ENCODE data around the gene FOXF1. TPM values are rescaled to one million over a fixed set of nuclear protein-coding genes. Genes with fewer than 3 reads are reported as not detected.

The FOXF1 gene
- total and polyA plus RNA-seq, 2 of the 13 experiments (the other 11 are each of a cell fraction or from before 2014, with no cell fraction given) = not detected

DNA sequence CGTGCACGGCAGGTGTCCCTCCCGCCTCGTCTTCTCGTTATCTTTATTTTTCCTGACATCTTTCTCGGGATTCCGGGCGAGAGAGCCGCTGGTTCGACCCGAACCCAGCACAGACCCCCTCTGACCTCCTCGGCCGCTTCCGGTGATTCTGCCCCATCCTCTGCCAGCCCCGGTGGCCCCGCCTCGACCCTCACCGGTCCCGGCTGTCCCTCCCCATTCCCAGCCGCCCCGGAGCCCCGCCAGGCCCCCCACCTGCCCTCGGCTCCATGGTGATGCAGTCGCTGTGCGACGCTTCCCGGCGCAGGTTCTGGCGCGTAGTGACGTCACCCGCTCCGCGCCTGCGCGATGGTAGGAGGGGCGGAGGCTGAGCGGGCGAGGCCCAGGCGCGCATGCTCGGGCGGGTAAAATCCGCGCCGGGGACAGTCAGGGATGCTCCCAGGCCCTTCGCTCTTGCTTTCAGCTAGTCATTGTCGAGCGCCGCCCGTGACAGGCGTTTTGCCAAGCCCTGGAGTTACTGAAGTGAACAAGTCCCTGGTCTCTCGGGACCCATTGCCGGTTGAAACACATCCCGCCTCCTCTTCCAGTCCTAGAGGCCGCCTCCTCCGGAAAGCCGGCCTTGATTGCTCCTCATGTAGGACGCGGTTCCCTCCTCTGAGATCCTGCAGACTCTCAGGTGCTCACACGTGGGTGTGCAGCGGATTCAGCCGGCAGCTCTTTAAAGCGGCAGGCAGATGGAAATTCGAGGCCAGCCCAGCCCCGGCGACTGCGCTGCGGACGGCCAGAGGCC, 44.8 kb downstream of the FOXF1 start, which contains the start of gene MTHFSD (continued):
- TF ChIP-seq FOSL2 (CRISPR knock-in tag; IDR thresholded peaks at IDR 0.05) (peak; percentile 57; the same call in 1 of the 2 replicates), PCBP2 (optimal IDR thresholded peaks at IDR 0.05; ENCODE audit: low read depth, low read length, poor library complexity, severe bottlenecking) (no peak), MBD4 (IDR thresholded peaks at IDR 0.05; ENCODE audit: borderline replicate concordance, low read length) (no peak), ZNF3 (CRISPR knock-in tag; IDR thresholded peaks at IDR 0.05) (0 out of 2 replicates have a peak, but pooled peaks have one; percentile 50), ZNF10 (CRISPR knock-in tag; IDR thresholded peaks at IDR 0.05; ENCODE audit: borderline replicate concordance, low read depth) (no peak), ZNF260 (CRISPR knock-in tag; IDR thresholded peaks at IDR 0.05; ENCODE audit: borderline replicate concordance, low read depth) (peak; percentile 34; the same call in 1 of the 2 replicates), ZMYM3 (CRISPR knock-in tag; IDR thresholded peaks at IDR 0.05) (peak; percentile 100), HDAC1 (CRISPR knock-in tag; IDR thresholded peaks at IDR 0.05) (peak; percentile 96), TARDBP (CRISPR knock-in tag; IDR thresholded peaks at IDR 0.05) (peak; percentile 65), ZNF768 (CRISPR knock-in tag; IDR thresholded peaks at IDR 0.05) (0 out of 2 replicates have a peak, but pooled peaks have one; percentile 17), ARNT (IDR thresholded peaks at IDR 0.05) (no peak), POGZ (CRISPR knock-in tag; IDR thresholded peaks at IDR 0.05) (peak; percentile 98), CREM (IDR thresholded peaks at IDR 0.05) (peak; percentile 99), CREM (CRISPR knock-in tag; IDR thresholded peaks at IDR 0.05) (peak; percentile 99), ISX (CRISPR knock-in tag; conservative IDR thresholded peaks at IDR 0.05) (0 out of 2 replicates have a peak, but pooled peaks have one; percentile 57)
- TF ChIP-seq, protein P1, sequence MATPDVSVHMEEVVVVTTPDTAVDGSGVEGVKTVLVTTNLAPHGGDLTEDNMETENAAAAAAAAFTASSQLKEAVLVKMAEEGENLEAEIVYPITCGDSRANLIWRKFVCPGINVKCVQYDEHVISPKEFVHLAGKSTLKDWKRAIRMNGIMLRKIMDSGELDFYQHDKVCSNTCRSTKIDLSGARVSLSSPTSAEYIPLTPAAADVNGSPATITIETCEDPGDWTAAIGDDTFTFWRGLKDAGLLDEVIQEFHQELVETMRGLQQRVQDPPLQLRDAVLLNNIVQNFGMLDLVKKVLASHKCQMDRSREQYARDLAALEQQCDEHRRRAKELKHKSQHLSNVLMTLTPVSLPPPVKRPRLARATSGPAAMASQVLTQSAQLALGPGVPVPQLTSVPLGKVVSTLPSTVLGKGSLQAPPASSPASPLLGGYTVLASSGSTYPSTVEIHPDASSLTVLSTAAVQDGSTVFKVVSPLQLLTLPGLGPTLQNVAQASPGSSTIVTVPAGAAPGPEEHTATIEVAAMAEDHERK (CRISPR knock-in tag; IDR thresholded peaks at IDR 0.05; ENCODE audit: low read depth) = peak; percentile 51; the same call in 1 of the 2 replicates
- TF ChIP-seq, protein P2, sequence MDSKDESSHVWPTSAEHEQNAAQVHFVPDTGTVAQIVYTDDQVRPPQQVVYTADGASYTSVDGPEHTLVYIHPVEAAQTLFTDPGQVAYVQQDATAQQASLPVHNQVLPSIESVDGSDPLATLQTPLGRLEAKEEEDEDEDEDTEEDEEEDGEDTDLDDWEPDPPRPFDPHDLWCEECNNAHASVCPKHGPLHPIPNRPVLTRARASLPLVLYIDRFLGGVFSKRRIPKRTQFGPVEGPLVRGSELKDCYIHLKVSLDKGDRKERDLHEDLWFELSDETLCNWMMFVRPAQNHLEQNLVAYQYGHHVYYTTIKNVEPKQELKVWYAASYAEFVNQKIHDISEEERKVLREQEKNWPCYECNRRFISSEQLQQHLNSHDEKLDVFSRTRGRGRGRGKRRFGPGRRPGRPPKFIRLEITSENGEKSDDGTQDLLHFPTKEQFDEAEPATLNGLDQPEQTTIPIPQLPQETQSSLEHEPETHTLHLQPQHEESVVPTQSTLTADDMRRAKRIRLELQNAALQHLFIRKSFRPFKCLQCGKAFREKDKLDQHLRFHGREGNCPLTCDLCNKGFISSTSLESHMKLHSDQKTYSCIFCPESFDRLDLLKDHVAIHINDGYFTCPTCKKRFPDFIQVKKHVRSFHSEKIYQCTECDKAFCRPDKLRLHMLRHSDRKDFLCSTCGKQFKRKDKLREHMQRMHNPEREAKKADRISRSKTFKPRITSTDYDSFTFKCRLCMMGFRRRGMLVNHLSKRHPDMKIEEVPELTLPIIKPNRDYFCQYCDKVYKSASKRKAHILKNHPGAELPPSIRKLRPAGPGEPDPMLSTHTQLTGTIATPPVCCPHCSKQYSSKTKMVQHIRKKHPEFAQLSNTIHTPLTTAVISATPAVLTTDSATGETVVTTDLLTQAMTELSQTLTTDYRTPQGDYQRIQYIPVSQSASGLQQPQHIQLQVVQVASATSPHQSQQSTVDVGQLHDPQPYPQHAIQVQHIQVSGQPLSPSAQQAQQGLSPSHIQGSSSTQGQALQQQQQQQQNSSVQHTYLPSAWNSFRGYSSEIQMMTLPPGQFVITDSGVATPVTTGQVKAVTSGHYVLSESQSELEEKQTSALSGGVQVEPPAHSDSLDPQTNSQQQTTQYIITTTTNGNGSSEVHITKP (CRISPR knock-in tag; IDR thresholded peaks at IDR 0.05; ENCODE audit: low read depth) = no peak; the same call in 1 of the 2 replicates
- TF ChIP-seq, protein P3, sequence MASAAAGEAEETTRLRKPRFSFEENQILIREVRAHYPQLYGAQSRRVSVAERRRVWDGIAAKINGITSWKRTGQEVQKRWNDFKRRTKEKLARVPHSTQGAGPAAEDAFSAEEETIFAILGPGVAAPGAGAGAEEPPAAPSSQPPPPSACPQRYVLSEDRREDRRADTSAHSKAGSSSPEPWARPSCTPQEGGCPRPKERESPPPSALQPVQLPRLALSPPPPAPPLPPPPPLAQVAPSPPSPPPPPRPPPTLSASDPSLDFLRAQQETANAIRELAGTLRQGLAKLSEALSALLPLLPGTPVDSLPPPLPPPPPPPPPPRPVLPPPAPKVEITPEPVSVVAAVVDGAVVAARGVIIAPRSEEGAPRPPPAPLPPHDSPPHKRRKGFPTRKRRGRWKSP (CRISPR knock-in tag; IDR thresholded peaks at IDR 0.05) = peak; percentile 26; the same call in 1 of the 2 replicates
- TF ChIP-seq, protein P4, sequence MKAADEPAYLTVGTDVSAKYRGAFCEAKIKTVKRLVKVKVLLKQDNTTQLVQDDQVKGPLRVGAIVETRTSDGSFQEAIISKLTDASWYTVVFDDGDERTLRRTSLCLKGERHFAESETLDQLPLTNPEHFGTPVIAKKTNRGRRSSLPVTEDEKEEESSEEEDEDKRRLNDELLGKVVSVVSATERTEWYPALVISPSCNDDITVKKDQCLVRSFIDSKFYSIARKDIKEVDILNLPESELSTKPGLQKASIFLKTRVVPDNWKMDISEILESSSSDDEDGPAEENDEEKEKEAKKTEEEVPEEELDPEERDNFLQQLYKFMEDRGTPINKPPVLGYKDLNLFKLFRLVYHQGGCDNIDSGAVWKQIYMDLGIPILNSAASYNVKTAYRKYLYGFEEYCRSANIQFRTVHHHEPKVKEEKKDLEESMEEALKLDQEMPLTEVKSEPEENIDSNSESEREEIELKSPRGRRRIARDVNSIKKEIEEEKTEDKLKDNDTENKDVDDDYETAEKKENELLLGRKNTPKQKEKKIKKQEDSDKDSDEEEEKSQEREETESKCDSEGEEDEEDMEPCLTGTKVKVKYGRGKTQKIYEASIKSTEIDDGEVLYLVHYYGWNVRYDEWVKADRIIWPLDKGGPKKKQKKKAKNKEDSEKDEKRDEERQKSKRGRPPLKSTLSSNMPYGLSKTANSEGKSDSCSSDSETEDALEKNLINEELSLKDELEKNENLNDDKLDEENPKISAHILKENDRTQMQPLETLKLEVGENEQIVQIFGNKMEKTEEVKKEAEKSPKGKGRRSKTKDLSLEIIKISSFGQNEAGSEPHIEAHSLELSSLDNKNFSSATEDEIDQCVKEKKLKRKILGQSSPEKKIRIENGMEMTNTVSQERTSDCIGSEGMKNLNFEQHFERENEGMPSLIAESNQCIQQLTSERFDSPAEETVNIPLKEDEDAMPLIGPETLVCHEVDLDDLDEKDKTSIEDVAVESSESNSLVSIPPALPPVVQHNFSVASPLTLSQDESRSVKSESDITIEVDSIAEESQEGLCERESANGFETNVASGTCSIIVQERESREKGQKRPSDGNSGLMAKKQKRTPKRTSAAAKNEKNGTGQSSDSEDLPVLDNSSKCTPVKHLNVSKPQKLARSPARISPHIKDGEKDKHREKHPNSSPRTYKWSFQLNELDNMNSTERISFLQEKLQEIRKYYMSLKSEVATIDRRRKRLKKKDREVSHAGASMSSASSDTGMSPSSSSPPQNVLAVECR (CRISPR knock-in tag; IDR thresholded peaks at IDR 0.05; ENCODE audit: borderline replicate concordance) = peak; percentile 88

Data from HepG2 (cell line).